ENCODE results near the gene DLGAP5. TPM values are rescaled to one million over a fixed set of nuclear protein-coding genes. Genes with fewer than 3 reads are reported as not detected.

The DLGAP5 gene
- total RNA-seq, 1 experiment from 2014 or later: 118 TPM

DNA sequence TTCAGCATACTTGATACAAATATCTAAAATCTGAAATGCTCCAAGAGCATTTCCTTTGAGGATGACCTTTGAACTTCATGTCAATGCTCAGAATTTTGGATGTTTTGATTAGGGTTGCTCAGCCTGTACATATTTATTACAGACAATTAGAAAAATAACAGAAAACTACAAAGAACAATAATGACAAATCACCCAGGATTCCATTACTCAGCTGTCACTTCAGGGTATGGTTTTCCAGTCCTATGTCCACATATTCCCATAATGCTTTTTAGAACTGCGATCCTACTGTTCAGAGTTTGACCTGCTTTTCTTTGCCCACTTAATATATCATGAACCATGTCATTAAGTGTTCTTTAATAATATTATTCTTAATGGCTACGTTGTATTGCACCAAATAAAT lies 11.4 kb downstream of the DLGAP5 start:
- Mint-ChIP-seq H3K4me1 (no peaks in the 10 kb centered on the region), H3K36me3 (ENCODE audit: insufficient read depth in 1 of 3, low read depth in 3 of 3) (peaks cover 47 to 96% (median 88%) of the 10 kb centered on the region in 3 experiments; a peak in 6 of 7 replicates), H3K9me3 (no peaks in the 10 kb centered on the region; a peak in 1 of 5 replicates), H3K4me3 (no peak overlapping the region), H3K27me3 (ENCODE audit: low read depth) (no peaks in the 10 kb centered on the region), H3K27ac (no peak overlapping the region)
- H3K79me2 ChIP-seq (ENCODE audit: insufficient read depth, low read length): peaks cover 4% of the 10 kb centered on the region; the same call in 1 of the 2 replicates
- H3K18ac ChIP-seq (ENCODE audit: insufficient read length, low read depth, low read length): no peak overlapping the region
- H2BK120ac ChIP-seq (ENCODE audit: low read depth, low read length, poor library complexity, severe bottlenecking): no peak overlapping the region
- no peak overlapping the region for H3K4ac ChIP-seq (ENCODE audit: low read depth, low read length)
- H4K8ac ChIP-seq (replicated peaks; ENCODE audit: insufficient read length, low read depth, low read length): no peak overlapping the region
- H4K5ac ChIP-seq (ENCODE audit: insufficient read length, low read depth, low read length): no peak overlapping the region
- no peak overlapping the region for H4K91ac ChIP-seq (ENCODE audit: insufficient read length, low read depth, low read length)
- no peak overlapping the region for H2BK15ac ChIP-seq (ENCODE audit: low read depth, low read length)
- no peaks in the 10 kb centered on the region for H3K23me2 ChIP-seq (ENCODE audit: insufficient read length, low read depth, low read length, poor library complexity, severe bottlenecking)
- no peak overlapping the region for H2AK5ac ChIP-seq (ENCODE audit: insufficient read length, low read length)
- TF ChIP-seq, protein P1, sequence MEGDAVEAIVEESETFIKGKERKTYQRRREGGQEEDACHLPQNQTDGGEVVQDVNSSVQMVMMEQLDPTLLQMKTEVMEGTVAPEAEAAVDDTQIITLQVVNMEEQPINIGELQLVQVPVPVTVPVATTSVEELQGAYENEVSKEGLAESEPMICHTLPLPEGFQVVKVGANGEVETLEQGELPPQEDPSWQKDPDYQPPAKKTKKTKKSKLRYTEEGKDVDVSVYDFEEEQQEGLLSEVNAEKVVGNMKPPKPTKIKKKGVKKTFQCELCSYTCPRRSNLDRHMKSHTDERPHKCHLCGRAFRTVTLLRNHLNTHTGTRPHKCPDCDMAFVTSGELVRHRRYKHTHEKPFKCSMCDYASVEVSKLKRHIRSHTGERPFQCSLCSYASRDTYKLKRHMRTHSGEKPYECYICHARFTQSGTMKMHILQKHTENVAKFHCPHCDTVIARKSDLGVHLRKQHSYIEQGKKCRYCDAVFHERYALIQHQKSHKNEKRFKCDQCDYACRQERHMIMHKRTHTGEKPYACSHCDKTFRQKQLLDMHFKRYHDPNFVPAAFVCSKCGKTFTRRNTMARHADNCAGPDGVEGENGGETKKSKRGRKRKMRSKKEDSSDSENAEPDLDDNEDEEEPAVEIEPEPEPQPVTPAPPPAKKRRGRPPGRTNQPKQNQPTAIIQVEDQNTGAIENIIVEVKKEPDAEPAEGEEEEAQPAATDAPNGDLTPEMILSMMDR (conservative IDR thresholded peaks at IDR 0.05): no peak
- no peaks in the 10 kb centered on the region for H3K9me3 ChIP-seq (ENCODE audit: control insufficient read depth, low read depth, low read length)
- H3K4me1 ChIP-seq (ENCODE audit: insufficient read depth, low read length): no peaks in the 10 kb centered on the region
- H2BK20ac ChIP-seq (ENCODE audit: low read depth, low read length, poor library complexity, severe bottlenecking): no peak overlapping the region
- no peak for DNase-seq
- H3K14ac ChIP-seq (ENCODE audit: insufficient read depth, low read length): no peak overlapping the region
- WGBS (ENCODE audit: extremely low coverage, insufficient read length, low lambda C conversion rate): no CpG with 5 or more reads among the region's 2 CpGs
- no peak overlapping the region for H2BK12ac ChIP-seq (ENCODE audit: insufficient read length, low read depth, low read length)
- H3K23ac ChIP-seq (ENCODE audit: insufficient read length, low read depth, low read length): no peak overlapping the region
- H3K4me2 ChIP-seq (ENCODE audit: insufficient read depth, insufficient read length, low read length): no peak overlapping the region
- H4K20me1 ChIP-seq (ENCODE audit: control insufficient read depth, insufficient read depth, insufficient read length): no peaks in the 10 kb centered on the region
- H3K79me1 ChIP-seq (ENCODE audit: insufficient read depth, low read depth, low read length, poor library complexity, severe bottlenecking): no peaks in the 10 kb centered on the region
- H2BK5ac ChIP-seq (ENCODE audit: insufficient read length, low read length): no peak overlapping the region
- H3T11ph ChIP-seq (ENCODE audit: low read length): no peak overlapping the region
- H2AFZ ChIP-seq (ENCODE audit: low read length): no peak overlapping the region
- no peaks in the 10 kb centered on the region for H3K27me3 ChIP-seq (ENCODE audit: insufficient read depth, low read length)
- H3K56ac ChIP-seq (ENCODE audit: insufficient read length, low read depth, low read length): no peak overlapping the region
- no peak overlapping the region for H3K27ac ChIP-seq (ENCODE audit: insufficient read length, low read depth, low read length)
- no peak overlapping the region for H3K9ac ChIP-seq (ENCODE audit: extremely low read depth, insufficient read length, low read length)

Data from H9 (cell line).